ENCODE results near the gene ITGA2. TPM values are rescaled to one million over a fixed set of nuclear protein-coding genes. Genes with fewer than 3 reads are reported as not detected.

ITGA2 gene
- polyA plus RNA-seq, 2 donors: 3.7 to 6.4 TPM

DNA sequence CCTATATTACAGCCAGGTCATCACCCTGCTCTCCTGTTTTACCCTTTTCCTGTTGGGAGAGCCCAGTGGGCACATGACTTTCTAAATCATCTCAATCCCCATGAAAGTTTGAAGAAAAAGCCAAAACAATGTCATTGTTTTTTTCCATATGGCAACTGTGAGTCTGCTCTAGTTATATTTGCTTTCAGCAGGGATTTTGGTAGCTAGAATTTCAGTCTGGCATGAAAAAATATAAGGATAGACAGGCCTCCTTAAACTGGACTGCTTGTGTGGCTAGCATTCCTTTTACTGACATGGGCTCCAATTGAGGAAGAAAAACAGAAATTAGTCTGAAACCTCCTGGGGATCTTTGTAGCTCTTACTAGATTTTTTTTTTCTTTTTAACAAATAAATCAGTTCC lies 94.8 kb downstream of the ITGA2 start:
- Histone ChIP-seq H3K27me3 (ENCODE audit: control insufficient read depth in 1 of 2, insufficient read depth in 2 of 2, low read length in 2 of 2) (no peaks in the 10 kb centered on the region), H3K9me3 (ENCODE audit: control insufficient read depth in 2 of 2, insufficient read depth in 1 of 2, low read depth in 1 of 2, low read length in 1 of 2) (no peaks in the 10 kb centered on the region), H3K36me3 (ENCODE audit: control insufficient read depth in 2 of 2, insufficient read depth in 2 of 2, low read length in 1 of 2) (peaks cover 3 to 5% of the 10 kb centered on the region in 2 donors), H3K27ac (ENCODE audit: low read depth in 2 of 2, low read length in 1 of 2) (no peak overlapping the region), H3K4me3 (ENCODE audit: low read depth in 1 of 2, low read length in 2 of 2) (no peak overlapping the region), H3K4me1 (ENCODE audit: control insufficient read depth in 2 of 2, insufficient read depth in 2 of 2, low read length in 1 of 2) (no peaks in the 10 kb centered on the region)

DNA sequence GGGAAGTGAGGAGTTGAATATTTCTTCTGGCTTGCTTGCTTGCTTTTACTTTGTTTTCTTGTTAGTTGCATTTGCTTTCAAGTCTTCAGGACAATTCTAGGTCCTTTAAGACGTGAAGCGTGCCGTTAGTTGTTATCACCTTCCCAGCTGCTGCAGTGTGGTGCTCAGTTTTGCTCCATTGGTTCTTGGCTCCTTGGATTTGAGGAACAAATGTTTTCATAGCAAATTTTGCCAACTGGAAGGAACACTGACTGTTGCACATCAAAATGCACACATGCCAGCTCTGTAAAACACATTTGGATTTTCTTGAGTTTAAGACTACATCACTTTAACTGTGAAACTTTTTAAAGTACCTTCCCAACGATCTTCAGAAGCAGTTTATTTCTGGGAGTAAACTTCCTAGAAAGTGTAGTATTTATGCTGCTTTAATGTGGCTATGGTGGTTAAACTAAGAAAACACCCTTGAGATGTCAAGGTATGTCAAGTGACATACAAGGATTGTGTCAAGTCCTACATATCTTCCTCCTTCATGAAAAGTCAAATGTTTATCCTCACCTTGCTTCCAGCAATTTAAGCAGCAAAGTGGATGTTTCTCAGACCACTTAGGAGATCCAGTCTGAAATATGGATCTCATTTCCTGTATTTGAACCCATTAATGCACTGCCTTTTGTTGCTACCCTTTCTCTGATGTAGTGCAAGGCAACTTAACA lies 95.5 kb downstream of the ITGA2 start:
- no peaks in the 10 kb centered on the region for H3K4me1 ChIP-seq (ENCODE audit: control insufficient read depth in 2 of 2, insufficient read depth in 2 of 2, low read length in 1 of 2)
- no peak overlapping the region for H3K27ac ChIP-seq (ENCODE audit: low read depth in 2 of 2, low read length in 1 of 2)
- peaks cover 3 to 5% of the 10 kb centered on the region in 2 donors for H3K36me3 ChIP-seq (ENCODE audit: control insufficient read depth in 2 of 2, insufficient read depth in 2 of 2, low read length in 1 of 2)
- 70 to 77% methylated on average over 4 of the region's 4 CpGs for WGBS, 2 donors
- no peaks in the 10 kb centered on the region for H3K9me3 ChIP-seq (ENCODE audit: control insufficient read depth in 2 of 2, insufficient read depth in 1 of 2, low read depth in 1 of 2, low read length in 1 of 2)
- no peaks in the 10 kb centered on the region for H3K27me3 ChIP-seq (ENCODE audit: control insufficient read depth in 1 of 2, insufficient read depth in 2 of 2, low read length in 2 of 2)
- H3K4me3 ChIP-seq (ENCODE audit: low read depth in 1 of 2, low read length in 2 of 2): no peak overlapping the region

DNA sequence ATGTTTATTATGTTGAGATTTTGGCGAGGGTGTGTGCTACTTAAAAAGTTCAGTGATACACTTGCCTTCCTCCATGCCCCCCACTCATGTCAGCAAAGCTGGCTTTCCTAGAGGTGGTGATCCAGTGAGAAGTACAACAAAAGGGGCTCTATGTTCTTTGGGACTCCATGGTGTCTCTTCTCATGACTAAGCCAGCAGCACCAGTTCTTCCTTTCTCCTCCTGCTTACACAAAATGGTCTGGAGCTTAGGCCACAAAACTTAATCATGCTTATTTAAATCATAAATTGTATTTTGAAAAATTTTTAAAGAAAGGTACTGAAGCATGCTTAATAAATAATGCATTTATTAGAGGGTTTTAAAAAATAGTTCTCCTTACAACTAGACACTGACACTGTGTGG lies 98.0 kb downstream of the ITGA2 start:
- Histone ChIP-seq H3K36me3 (ENCODE audit: control insufficient read depth in 2 of 2, insufficient read depth in 2 of 2, low read length in 1 of 2) (peaks cover 3 to 8% of the 10 kb centered on the region in 2 donors), H3K27me3 (ENCODE audit: control insufficient read depth in 1 of 2, insufficient read depth in 2 of 2, low read length in 2 of 2) (no peaks in the 10 kb centered on the region), H3K27ac (ENCODE audit: low read depth in 2 of 2, low read length in 1 of 2) (no peak overlapping the region), H3K4me3 (ENCODE audit: low read depth in 1 of 2, low read length in 2 of 2) (no peak overlapping the region), H3K9me3 (ENCODE audit: control insufficient read depth in 2 of 2, insufficient read depth in 1 of 2, low read depth in 1 of 2, low read length in 1 of 2) (no peaks in the 10 kb centered on the region), H3K4me1 (ENCODE audit: control insufficient read depth in 2 of 2, insufficient read depth in 2 of 2, low read length in 1 of 2) (no peaks in the 10 kb centered on the region)
- 93 to 100% methylated on average over 1 of the region's 1 CpG for WGBS, 2 donors

DNA sequence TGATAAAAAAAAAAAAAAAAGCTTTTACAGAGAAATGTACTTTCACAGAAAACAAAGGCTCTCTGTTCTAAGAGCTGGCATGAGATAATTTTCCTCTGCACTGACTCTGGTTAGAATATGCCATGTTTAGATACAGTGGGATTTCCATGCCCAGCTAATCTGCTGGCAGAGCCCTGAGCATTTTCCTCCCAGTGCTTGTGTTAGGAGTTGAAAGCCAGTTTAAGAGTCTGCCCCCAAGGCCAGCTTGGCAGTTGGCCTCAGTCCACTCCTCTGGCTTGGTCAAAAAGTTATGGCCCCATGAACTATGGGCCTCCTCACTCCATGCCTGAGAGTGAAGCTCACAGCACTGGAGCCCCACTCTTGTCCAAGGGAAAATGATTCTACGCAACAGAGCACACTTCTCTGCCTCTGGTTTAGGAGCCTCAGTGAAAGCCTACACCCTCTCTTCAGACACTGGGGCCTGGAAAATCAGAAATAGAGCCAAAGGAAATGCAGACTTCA lies 98.5 kb downstream of the ITGA2 start:
- 94 to 100% methylated on average over 1 of the region's 1 CpG for WGBS, 2 donors

DNA sequence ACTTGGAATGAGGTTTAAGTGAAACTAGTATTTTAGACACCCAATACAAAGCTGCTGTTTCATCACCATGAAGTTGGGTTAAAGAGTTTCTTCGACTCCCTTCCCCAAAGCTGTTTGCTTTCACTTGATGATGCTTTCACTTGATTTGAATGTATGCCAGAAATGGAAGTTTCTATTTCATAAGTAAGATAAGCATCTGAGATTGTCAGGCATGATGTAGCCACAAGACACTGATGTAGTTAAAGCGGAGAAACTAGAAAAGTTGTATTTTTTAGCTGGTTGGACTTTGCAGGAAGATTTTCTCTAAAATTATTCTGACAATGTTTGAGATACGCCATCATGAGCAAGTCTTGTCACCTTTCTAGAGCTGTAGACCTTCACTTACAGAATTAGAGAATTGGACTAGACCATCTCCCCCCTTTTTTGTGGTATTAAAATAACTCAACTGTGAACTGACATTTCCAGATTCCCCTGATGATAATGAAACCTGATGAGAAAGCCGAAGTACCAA lies 100.4 kb downstream of the ITGA2 start:
- Histone ChIP-seq H3K4me3 (ENCODE audit: low read depth in 1 of 2, low read length in 2 of 2) (no peak overlapping the region), H3K27ac (ENCODE audit: low read depth in 2 of 2, low read length in 1 of 2) (no peak overlapping the region), H3K4me1 (ENCODE audit: control insufficient read depth in 2 of 2, insufficient read depth in 2 of 2, low read length in 1 of 2) (no peaks in the 10 kb centered on the region), H3K36me3 (ENCODE audit: control insufficient read depth in 2 of 2, insufficient read depth in 2 of 2, low read length in 1 of 2) (peaks cover 3% of the 10 kb centered on the region in 2 donors), H3K27me3 (ENCODE audit: control insufficient read depth in 1 of 2, insufficient read depth in 2 of 2, low read length in 2 of 2) (no peaks in the 10 kb centered on the region), H3K9me3 (ENCODE audit: control insufficient read depth in 2 of 2, insufficient read depth in 1 of 2, low read depth in 1 of 2, low read length in 1 of 2) (no peaks in the 10 kb centered on the region)
- 79 to 81% methylated on average over 4 of the region's 4 CpGs for WGBS, 2 donors

More for the DNA sequence above, 98.5 kb downstream of the ITGA2 start:
- Histone ChIP-seq H3K9me3 (ENCODE audit: control insufficient read depth in 2 of 2, insufficient read depth in 1 of 2, low read depth in 1 of 2, low read length in 1 of 2) (no peaks in the 10 kb centered on the region), H3K27me3 (ENCODE audit: control insufficient read depth in 1 of 2, insufficient read depth in 2 of 2, low read length in 2 of 2) (no peaks in the 10 kb centered on the region), H3K36me3 (ENCODE audit: control insufficient read depth in 2 of 2, insufficient read depth in 2 of 2, low read length in 1 of 2) (peaks cover 3 to 8% of the 10 kb centered on the region in 2 donors), H3K4me3 (ENCODE audit: low read depth in 1 of 2, low read length in 2 of 2) (no peak overlapping the region), H3K4me1 (ENCODE audit: control insufficient read depth in 2 of 2, insufficient read depth in 2 of 2, low read length in 1 of 2) (no peaks in the 10 kb centered on the region), H3K27ac (ENCODE audit: low read depth in 2 of 2, low read length in 1 of 2) (no peak overlapping the region)

DNA sequence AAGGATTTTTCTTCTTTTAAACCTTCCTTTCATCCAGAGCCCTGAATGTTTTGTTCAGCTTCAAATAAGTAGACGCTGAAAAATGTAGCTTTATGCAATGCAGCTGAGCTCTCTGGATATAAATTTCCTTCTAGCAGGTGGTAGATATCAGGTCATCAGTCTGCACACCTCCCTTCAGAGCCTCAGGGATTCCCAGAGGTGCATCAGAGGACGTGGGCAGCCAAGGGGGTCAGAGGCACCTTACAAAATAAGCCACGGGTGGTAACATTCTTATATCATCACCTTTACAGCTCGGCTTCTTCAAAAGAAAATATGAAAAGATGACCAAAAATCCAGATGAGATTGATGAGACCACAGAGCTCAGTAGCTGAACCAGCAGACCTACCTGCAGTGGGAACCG lies 101.1 kb downstream of the ITGA2 start:
- H3K36me3 ChIP-seq (ENCODE audit: control insufficient read depth in 2 of 2, insufficient read depth in 2 of 2, low read length in 1 of 2): peaks cover 3 to 4% of the 10 kb centered on the region in 2 donors
- 82 to 83% methylated on average over 5 of the region's 5 CpGs for WGBS, 2 donors

DNA sequence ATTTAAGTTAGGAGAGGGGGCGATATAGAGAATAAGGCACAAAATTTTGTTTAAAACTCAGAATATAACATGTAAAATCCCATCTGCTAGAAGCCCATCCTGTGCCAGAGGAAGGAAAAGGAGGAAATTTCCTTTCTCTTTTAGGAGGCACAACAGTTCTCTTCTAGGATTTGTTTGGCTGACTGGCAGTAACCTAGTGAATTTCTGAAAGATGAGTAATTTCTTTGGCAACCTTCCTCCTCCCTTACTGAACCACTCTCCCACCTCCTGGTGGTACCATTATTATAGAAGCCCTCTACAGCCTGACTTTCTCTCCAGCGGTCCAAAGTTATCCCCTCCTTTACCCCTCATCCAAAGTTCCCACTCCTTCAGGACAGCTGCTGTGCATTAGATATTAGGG lies 102.1 kb downstream of the ITGA2 start:
- 77 to 91% methylated on average over 2 of the region's 2 CpGs for WGBS, 2 donors
- peaks cover 3 to 5% of the 10 kb centered on the region in 2 donors for H3K36me3 ChIP-seq (ENCODE audit: control insufficient read depth in 2 of 2, insufficient read depth in 2 of 2, low read length in 1 of 2)
- H3K4me3 ChIP-seq (ENCODE audit: low read depth in 1 of 2, low read length in 2 of 2): no peak overlapping the region

More for the DNA sequence above, 101.1 kb downstream of the ITGA2 start:
- no peaks in the 10 kb centered on the region for H3K9me3 ChIP-seq (ENCODE audit: control insufficient read depth in 2 of 2, insufficient read depth in 1 of 2, low read depth in 1 of 2, low read length in 1 of 2)
- H3K4me3 ChIP-seq (ENCODE audit: low read depth in 1 of 2, low read length in 2 of 2): no peak overlapping the region
- no peak overlapping the region for H3K27ac ChIP-seq (ENCODE audit: low read depth in 2 of 2, low read length in 1 of 2)
- H3K4me1 ChIP-seq (ENCODE audit: control insufficient read depth in 2 of 2, insufficient read depth in 2 of 2, low read length in 1 of 2): no peaks in the 10 kb centered on the region
- H3K27me3 ChIP-seq (ENCODE audit: control insufficient read depth in 1 of 2, insufficient read depth in 2 of 2, low read length in 2 of 2): no peaks in the 10 kb centered on the region

DNA sequence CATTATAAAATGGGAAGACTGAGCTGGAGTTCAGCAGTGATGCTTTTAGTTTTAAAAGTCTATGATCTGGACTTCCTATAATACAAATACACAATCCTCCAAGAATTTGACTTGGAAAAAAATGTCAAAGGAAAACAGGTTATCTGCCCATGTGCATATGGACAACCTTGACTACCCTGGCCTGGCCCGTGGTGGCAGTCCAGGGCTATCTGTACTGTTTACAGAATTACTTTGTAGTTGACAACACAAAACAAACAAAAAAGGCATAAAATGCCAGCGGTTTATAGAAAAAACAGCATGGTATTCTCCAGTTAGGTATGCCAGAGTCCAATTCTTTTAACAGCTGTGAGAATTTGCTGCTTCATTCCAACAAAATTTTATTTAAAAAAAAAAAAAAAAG lies 103.1 kb downstream of the ITGA2 start:
- no peaks in the 10 kb centered on the region for H3K9me3 ChIP-seq (ENCODE audit: control insufficient read depth in 2 of 2, insufficient read depth in 1 of 2, low read depth in 1 of 2, low read length in 1 of 2)
- WGBS, 2 donors: 63 to 65% methylated on average over 2 of the region's 2 CpGs
- no peak overlapping the region for H3K27ac ChIP-seq (ENCODE audit: low read depth in 2 of 2, low read length in 1 of 2)
- no peaks in the 10 kb centered on the region for H3K4me1 ChIP-seq (ENCODE audit: control insufficient read depth in 2 of 2, insufficient read depth in 2 of 2, low read length in 1 of 2)
- no peak overlapping the region for H3K4me3 ChIP-seq (ENCODE audit: low read depth in 1 of 2, low read length in 2 of 2)
- peaks cover 4 to 8% of the 10 kb centered on the region in 2 donors for H3K36me3 ChIP-seq (ENCODE audit: control insufficient read depth in 2 of 2, insufficient read depth in 2 of 2, low read length in 1 of 2)
- H3K27me3 ChIP-seq (ENCODE audit: control insufficient read depth in 1 of 2, insufficient read depth in 2 of 2, low read length in 2 of 2): no peaks in the 10 kb centered on the region

More for the DNA sequence above, 102.1 kb downstream of the ITGA2 start:
- no peaks in the 10 kb centered on the region for H3K4me1 ChIP-seq (ENCODE audit: control insufficient read depth in 2 of 2, insufficient read depth in 2 of 2, low read length in 1 of 2)
- H3K27me3 ChIP-seq (ENCODE audit: control insufficient read depth in 1 of 2, insufficient read depth in 2 of 2, low read length in 2 of 2): no peaks in the 10 kb centered on the region
- H3K27ac ChIP-seq (ENCODE audit: low read depth in 2 of 2, low read length in 1 of 2): no peak overlapping the region
- H3K9me3 ChIP-seq (ENCODE audit: control insufficient read depth in 2 of 2, insufficient read depth in 1 of 2, low read depth in 1 of 2, low read length in 1 of 2): no peaks in the 10 kb centered on the region

DNA sequence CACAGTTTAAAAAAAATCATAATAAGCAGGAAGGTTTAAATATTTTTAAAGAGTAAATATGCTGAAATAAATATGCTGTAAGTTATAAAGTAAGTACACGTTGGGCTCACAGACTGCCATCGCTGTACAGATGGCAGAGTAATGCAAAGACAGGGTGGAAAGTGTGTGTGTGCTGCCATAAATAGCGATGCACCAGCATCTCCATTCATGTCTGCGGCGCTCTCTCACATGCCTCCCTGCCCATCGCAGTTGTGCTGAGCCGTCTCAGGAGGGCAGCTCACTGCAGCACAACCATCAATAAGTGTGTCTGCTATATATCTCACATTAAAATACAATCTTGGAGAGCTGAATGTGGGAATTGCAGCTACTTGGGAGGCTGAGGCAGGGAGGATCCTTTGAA lies 106.1 kb downstream of the ITGA2 start:
- H3K9me3 ChIP-seq (ENCODE audit: control insufficient read depth in 2 of 2, insufficient read depth in 1 of 2, low read depth in 1 of 2, low read length in 1 of 2): no peaks in the 10 kb centered on the region
- no peak overlapping the region for H3K4me3 ChIP-seq (ENCODE audit: low read depth in 1 of 2, low read length in 2 of 2)
- peaks cover 7 to 9% of the 10 kb centered on the region in 2 donors for H3K36me3 ChIP-seq (ENCODE audit: control insufficient read depth in 2 of 2, insufficient read depth in 2 of 2, low read length in 1 of 2)
- no peaks in the 10 kb centered on the region for H3K4me1 ChIP-seq (ENCODE audit: control insufficient read depth in 2 of 2, insufficient read depth in 2 of 2, low read length in 1 of 2)
- 85 to 92% methylated on average over 7 of the region's 7 CpGs for WGBS, 2 donors
- H3K27me3 ChIP-seq (ENCODE audit: control insufficient read depth in 1 of 2, insufficient read depth in 2 of 2, low read length in 2 of 2): no peaks in the 10 kb centered on the region
- no peak overlapping the region for H3K27ac ChIP-seq (ENCODE audit: low read depth in 2 of 2, low read length in 1 of 2)
